A673 (cell line): ENCODE results near the gene TOPAZ1.

ENCODE experiments used
- EZH2 ChIP-seq: fragments of 200-600 bp; sonication (generic); IDR thresholded peaks from 2 replicates; pipeline ENCODE4 v1.6.1; 2017; ENCODE audit warnings: borderline replicate concordance, low read depth, mild to moderate bottlenecking, mixed read lengths, antibody characterized with exemption, low read length; ENCODE audit not compliant: poor library complexity, severe bottlenecking
- TF ChIP-seq, protein P1 (sequence below): fragments of 300-800, 200-600 bp; sonication (generic); conservative IDR thresholded peaks from 2 replicates; pipeline ENCODE4 v1.5.1; 2017; ENCODE audit warnings: low read depth, mild to moderate bottlenecking, antibody characterized with exemption, low read length, moderate library complexity, mixed read lengths

DNA sequence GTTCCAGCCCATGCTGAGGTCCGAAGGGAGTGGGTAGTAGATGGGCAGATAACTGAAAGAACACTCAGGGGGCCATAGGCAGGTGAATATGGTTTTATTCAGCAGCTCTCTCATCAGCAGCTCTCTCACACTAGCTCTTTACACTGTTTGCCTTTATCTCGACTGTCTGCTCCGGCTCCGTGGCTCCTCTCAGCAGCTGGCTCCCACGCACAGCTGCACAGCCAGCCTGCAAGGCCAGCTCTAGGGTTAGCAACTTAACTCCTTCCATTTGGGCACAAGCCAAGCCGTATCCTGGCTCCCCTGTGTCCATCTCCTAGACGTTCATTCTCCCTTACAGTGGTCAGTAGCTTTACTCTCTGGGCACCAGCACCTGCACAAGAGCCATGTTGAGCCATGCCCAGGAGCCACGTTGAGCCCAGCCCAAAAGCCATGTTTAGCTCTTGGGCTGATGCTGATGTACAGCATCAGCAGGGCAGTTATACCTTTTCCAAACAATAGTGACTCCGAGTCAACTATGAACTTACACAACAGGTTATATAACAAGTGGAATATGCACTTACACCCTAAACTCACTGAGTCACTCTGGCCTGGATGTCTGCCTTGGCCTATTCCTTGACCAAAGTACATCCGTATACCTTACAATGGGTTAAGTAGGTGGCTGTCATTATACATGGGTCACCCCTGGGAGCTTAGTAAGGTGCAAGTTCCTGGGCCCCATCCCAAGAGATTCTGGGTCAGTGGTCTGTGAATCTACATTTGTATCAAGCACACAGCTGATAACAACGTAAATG lies 34.6 kb upstream of the TOPAZ1 start:
- TF ChIP-seq, protein P1, sequence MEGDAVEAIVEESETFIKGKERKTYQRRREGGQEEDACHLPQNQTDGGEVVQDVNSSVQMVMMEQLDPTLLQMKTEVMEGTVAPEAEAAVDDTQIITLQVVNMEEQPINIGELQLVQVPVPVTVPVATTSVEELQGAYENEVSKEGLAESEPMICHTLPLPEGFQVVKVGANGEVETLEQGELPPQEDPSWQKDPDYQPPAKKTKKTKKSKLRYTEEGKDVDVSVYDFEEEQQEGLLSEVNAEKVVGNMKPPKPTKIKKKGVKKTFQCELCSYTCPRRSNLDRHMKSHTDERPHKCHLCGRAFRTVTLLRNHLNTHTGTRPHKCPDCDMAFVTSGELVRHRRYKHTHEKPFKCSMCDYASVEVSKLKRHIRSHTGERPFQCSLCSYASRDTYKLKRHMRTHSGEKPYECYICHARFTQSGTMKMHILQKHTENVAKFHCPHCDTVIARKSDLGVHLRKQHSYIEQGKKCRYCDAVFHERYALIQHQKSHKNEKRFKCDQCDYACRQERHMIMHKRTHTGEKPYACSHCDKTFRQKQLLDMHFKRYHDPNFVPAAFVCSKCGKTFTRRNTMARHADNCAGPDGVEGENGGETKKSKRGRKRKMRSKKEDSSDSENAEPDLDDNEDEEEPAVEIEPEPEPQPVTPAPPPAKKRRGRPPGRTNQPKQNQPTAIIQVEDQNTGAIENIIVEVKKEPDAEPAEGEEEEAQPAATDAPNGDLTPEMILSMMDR, result no peak
- no peak for TF ChIP-seq EZH2
